ENCODE measurements around the gene PFKFB2.
A peak's percentile ranks its signal among the peaks of the same experiment; 100 is the strongest.

PFKFB2 gene

GRCh38 chr1:207052911-207053769, at the start of gene PFKFB2:
Gene PFKFB2, plus strand, starts transcription at chr1:207053275. Its CDS starts 1,443 bp downstream, at chr1:207054718.
- peak; percentile 96 to 98 for DNase-seq

- peak; percentile 9 to 37 for DNase-seq
Measured at GRCh38 chr1:207004931-207005830, 47.9 kb upstream of the PFKFB2 start.

GRCh38 chr1:207006083-207006482, 47.0 kb upstream of the PFKFB2 start:
- DNase-seq, result no peak

DNA sequence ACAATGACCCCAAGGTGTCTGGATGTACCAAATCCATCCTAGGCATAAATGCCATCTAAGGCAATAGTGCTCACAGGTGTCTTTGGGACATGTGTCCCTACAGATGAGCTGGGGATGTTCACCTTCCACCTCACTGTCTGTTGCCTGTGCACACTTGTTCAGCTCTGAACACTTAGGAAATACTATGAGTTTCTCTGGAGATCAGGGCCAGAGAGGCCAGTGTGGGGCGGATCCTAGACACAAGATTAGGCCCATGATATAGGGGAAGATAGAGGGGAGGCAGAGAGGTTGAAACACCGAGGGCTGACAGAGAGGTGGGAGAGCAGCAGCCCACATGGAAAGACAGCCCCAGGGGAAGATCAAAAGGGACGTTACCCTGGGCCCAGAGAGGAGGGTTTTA, 46.2 kb upstream of the PFKFB2 start:
- no peak for DNase-seq

- no peak for DNase-seq
Measured at GRCh38 chr1:207007352-207008033, 45.6 kb upstream of the PFKFB2 start.

DNA sequence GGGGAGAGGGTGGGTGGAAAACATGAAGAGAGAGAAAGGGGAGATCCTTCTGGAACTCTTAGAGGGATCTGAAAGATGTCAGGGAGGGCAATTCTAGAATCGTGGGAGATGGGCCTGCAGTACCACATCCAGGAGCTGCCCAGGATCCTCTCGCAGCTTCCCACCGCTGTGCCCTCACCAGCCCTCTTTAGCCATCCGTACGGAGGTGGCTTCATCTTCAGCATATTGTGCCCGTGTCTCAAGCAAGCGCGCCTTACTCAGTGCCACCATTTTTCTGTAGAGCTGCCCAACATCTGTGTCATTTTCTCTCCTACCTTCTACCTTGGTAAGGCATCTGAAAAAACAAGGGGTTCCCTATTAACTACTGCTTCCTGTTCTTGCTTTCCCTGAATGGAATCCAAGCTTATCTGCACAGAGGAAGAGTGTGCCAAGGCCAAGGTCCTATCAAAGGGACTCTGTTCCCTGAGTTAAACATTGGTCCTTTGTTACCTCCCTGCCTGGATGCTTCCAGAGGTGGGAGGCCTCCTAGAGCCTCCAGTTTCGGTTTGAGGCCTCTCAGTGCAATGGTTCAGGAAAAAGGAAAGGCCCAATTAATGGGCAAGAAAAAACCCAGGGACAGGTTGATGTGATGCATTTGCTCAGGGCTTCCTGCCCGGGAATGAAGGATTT, 43.8 kb upstream of the PFKFB2 start:
- no peak for DNase-seq

DNA sequence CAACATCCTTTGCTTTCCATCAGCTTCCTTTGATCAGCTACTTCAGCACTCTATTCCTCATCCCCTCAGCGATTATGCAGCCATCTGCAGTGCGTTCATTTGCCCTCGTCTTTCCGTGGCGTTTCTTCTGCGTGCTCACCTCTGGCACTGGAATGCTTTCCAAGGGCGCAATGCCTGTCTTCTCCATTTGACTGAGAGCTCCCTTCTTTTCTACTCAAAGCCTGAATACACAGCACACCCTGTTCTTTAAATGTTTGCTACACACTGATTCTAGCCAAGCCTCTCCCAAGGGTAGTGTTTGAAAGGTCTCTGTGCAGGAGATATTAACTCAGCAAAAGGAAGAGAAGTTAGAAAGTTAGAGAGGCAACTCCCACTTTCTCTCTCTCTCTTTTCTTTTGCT, 43.1 kb upstream of the PFKFB2 start:
- no peak for DNase-seq

- DNase-seq, result no peak
Measured at GRCh38 chr1:207010726-207011125, 42.3 kb upstream of the PFKFB2 start.

DNA sequence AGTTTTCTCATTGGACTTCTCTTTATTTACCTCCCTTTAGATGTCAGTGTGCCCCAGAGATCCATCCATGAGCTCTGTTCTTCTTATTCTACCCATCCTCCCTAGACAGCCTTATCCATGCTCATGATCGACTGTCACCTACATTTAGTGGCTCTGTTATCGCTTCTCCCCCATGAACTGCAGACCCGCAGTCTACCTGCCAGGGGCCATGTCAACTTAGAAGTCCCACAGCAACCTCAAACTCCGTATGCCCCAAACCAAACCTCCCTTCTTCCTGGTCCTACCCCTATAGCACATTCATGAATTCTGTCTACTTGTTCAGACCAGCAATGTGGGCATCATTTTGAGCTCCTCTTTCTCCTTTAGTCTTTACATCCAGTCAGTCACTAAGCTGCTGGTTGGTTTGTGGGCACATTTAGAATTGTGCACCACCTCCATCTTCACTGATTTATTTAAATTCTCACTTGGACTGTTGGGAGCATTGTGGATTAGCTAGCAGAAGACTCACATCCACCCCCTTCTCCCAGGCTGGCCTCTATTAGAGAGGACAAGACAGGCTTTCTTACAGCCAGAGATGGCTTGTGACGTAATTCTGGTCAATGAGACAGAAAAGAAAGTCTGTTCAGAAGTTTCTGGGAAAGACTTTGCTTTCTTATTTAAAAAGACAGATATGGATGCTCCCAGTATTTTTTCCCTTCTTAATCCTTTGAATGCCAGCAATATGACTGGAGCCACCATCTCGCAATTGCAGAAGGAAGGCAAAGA, 39.6 kb upstream of the PFKFB2 start:
- no peak for DNase-seq

DNA sequence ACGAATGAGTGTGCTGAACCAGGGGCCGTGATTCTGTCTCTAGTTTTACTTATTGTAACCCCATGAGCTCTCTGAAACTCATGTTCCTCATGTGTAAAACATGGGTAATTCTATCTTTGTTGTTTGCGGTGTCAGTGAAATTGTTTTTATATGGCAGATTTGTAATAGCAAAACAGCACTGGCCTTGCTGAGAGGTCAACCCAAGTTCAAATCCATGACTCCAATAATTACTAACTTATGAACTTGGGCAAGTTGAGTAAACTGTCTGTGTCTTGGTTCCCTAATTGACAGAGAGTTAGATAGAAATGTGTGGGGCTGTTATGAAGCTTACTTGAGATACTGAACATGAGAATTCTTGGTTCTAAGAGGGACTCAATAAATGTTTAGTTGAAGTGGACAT, 38.3 kb upstream of the PFKFB2 start:
- DNase-seq, result no peak

GRCh38 chr1:207015791-207016190, 37.3 kb upstream of the PFKFB2 start:
- DNase-seq, result no peak

- DNase-seq, result no peak
Measured at GRCh38 chr1:207017615-207018559, 35.2 kb upstream of the PFKFB2 start.

DNA sequence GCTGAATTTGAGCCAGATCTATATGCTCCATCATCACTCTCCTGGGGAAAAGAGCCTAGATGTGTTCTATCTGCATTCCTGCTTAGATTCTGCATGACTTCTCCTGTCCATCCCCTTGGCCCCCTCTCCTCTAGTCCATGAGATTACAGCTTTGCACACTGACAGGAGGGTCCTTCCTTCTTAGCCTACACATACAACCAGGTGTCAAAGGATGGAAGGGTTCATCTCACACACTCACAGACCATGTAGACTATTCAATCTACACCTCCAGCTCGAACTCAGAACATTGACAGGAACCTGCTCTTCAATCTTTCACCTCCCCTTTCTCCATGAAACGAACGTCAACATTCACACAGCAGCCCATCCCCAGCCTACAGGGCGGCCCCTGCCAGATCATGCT, 34.4 kb upstream of the PFKFB2 start:
- no peak for DNase-seq

- DNase-seq, result no peak
Measured at GRCh38 chr1:207019161-207019560, 33.9 kb upstream of the PFKFB2 start.

GRCh38 chr1:207019661-207020060, 33.4 kb upstream of the PFKFB2 start:
- DNase-seq, result no peak

- DNase-seq, result no peak
Measured at GRCh38 chr1:207020065-207020708, 32.9 kb upstream of the PFKFB2 start.

DNA sequence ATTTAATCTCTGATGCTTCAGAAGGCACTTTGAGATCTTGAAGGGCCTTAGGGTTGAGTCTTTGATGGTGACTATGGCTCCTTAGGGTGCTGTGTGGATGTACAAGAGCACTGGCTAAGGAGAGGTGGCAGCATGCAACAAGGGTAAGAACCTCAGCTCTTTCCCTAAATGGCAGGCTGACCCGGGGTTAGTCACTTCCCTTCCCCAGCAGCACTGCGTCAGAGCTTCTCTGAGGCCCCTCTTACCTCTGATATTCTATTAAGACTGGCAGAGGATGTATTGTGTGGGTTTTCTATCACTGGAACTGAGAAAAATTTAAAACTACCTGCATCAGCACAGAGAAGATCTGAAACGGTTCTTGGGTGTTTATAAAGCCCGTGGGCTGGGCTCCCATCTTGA, 32.4 kb upstream of the PFKFB2 start:
- DNase-seq, result no peak

- DNase-seq, result no peak
Measured at GRCh38 chr1:207021139-207021861, 31.8 kb upstream of the PFKFB2 start.

- DNase-seq, result no peak
Measured at GRCh38 chr1:207021876-207022596, 31.0 kb upstream of the PFKFB2 start.
